GM12878 (cell line): ENCODE results near the gene PIGU. TPM values are rescaled to one million over a fixed set of nuclear protein-coding genes. Genes with fewer than 3 reads are reported as not detected.

ENCODE experiments used
- ATF7 ChIP-seq: fragments of 450-650 bp; IDR thresholded peaks from 2 replicates; pipeline ENCODE4 v1.6.1; 2016; ENCODE audit warnings: low read depth, mild to moderate bottlenecking
- BACH1 ChIP-seq: fragments of 450-650 bp; IDR thresholded peaks from 2 replicates; pipeline ENCODE4 v1.6.1; 2017; ENCODE audit warnings: mild to moderate bottlenecking, borderline replicate concordance
- CBX3 ChIP-seq: fragments of 200-600 bp; sonication (generic); IDR thresholded peaks from 2 replicates; pipeline ENCODE4 v1.6.1; 2016; ENCODE audit warnings: low read depth, borderline replicate concordance
- CEBPB ChIP-seq, 2 experiments: fragments of 150-350 bp in 1 of 2; IDR thresholded peaks; 2 replicates each; pipeline ENCODE4 v1.6.1; 2012 to 2014; ENCODE audit warnings: low read depth in 2 of 2, low read length in 2 of 2, borderline replicate concordance in 1 of 2, inconsistent platforms in 1 of 2
- CUX1 ChIP-seq: IDR thresholded peaks from 2 replicates; pipeline ENCODE4 v1.6.1; 2012; ENCODE audit warnings: improper control_type of control experiment, low read depth, low read length; ENCODE audit not compliant: insufficient replicate concordance
- FOS ChIP-seq: IDR thresholded peaks from 3 replicates; pipeline ENCODE4 v1.6.1; 2011; ENCODE audit warnings: borderline replicate concordance; ENCODE audit not compliant: insufficient read length; ENCODE audit errors: extremely low read depth
- IKZF1 ChIP-seq: fragments of 450-650 bp; conservative IDR thresholded peaks from 2 replicates; pipeline ENCODE4 v1.6.1; 2017; ENCODE audit warnings: antibody characterized with exemption, mild to moderate bottlenecking
- MLLT1 ChIP-seq: fragments of 450-650 bp; IDR thresholded peaks from 2 replicates; pipeline ENCODE4 v1.6.1; 2016; ENCODE audit warnings: mild to moderate bottlenecking
- MTA2 ChIP-seq: fragments of 450-650 bp; IDR thresholded peaks from 2 replicates; pipeline ENCODE4 v1.6.1; 2016; ENCODE audit warnings: low read depth, mild to moderate bottlenecking, moderate library complexity
- MXI1 ChIP-seq: fragments of 150-350 bp; IDR thresholded peaks from 2 replicates; pipeline ENCODE4 v1.6.1; 2011; ENCODE audit warnings: low read depth, mild to moderate bottlenecking, inconsistent platforms, low read length, improper control_type of control experiment
- NFYA ChIP-seq: IDR thresholded peaks from 2 replicates; pipeline ENCODE4 v1.6.1; 2011; ENCODE audit warnings: low read depth, mild to moderate bottlenecking, low read length, improper control_type of control experiment, borderline replicate concordance
- NFYB ChIP-seq: IDR thresholded peaks from 2 replicates; pipeline ENCODE4 v1.6.1; 2011; ENCODE audit warnings: low read depth, mild to moderate bottlenecking, low read length, improper control_type of control experiment, moderate library complexity; ENCODE audit not compliant: insufficient read depth
- NR2F1 ChIP-seq: fragments of 450-650 bp; conservative IDR thresholded peaks from 2 replicates; pipeline ENCODE4 v1.6.1; 2017; ENCODE audit warnings: mild to moderate bottlenecking
- POU2F2 ChIP-seq: IDR thresholded peaks from 3 replicates; pipeline ENCODE4 v1.6.1; 2011; ENCODE audit warnings: low read depth, mild to moderate bottlenecking, low read length, borderline replicate concordance
- RELA ChIP-seq: fragments of 450-650 bp; IDR thresholded peaks from 2 replicates; pipeline ENCODE4 v1.8.0; 2014; ENCODE audit warnings: borderline replicate concordance; ENCODE audit not compliant: partially characterized antibody
- SIN3A ChIP-seq: IDR thresholded peaks from 2 replicates; pipeline ENCODE4 v1.6.1; 2012; ENCODE audit warnings: low read depth, low read length, improper control_type of control experiment
- SMAD5 ChIP-seq: IDR thresholded peaks from 2 replicates; pipeline ENCODE4 v1.6.1; 2016; ENCODE audit warnings: antibody characterized with exemption, low read depth
- SMC3 ChIP-seq: IDR thresholded peaks from 2 replicates; pipeline ENCODE4 v1.6.1; 2011; ENCODE audit warnings: low read length, improper control_type of control experiment, borderline replicate concordance
- SP1 ChIP-seq: IDR thresholded peaks from one replicate; pipeline ENCODE4 v1.6.1; 2011; ENCODE audit warnings: low read depth, low read length
- TCF12 ChIP-seq: IDR thresholded peaks from 2 replicates; pipeline ENCODE4 v1.6.1; 2011; ENCODE audit warnings: low read depth, mild to moderate bottlenecking, low read length
- ZBTB11 ChIP-seq: fragments of 450-650 bp; formaldehyde crosslinking; IDR thresholded peaks from 2 replicates; pipeline ENCODE4 v1.5.0; 2022; ENCODE audit warnings: mild to moderate bottlenecking, missing genetic modification characterization
- polyA plus RNA-seq, 11 experiments: library from polyadenylated mRNA; depleted of rRNA in 4 of 11; unstranded in 6 of 11; stranded (reverse) in 5 of 11; fragments of >200 nt; fragmentation: Nextera tagmentation in 4 of 11; fragmentation: Illumina TruSeq in 1 of 11; extraction: Ambion mirVana in 4 of 11; extraction: Trizol in 1 of 11; gene quantifications; 1 replicate in 1 of 11; 2 replicates in 10 of 11; pipeline versions ENCODE4 v1.2.1 to v1.2.3, GENCODE V29; 2011 to 2016; ENCODE audit warnings: inconsistent platforms in 2 of 11, missing spikeins in 2 of 11, low read depth in 1 of 11
- total RNA-seq, 4 experiments: library from RNA; depleted of rRNA in 3 of 4; stranded (reverse); fragments of >200 nt in 3 of 4; fragmentation: Illumina TruSeq in 1 of 4; extraction: Trizol in 1 of 4; gene quantifications; 2 replicates each; pipeline versions ENCODE4 v1.2.1 to v1.2.3, GENCODE V29; 2013 to 2021

PIGU gene
- total and polyA plus RNA-seq, 10 of the 15 experiments (the other 5 are each of a cell fraction or from before 2014, with no cell fraction given) = 4.1 to 88.2 (median 25.0) TPM

GRCh38 chr20:34712525-34713192 lies 35.8 kb upstream of the PIGU start (continued):
- TF ChIP-seq CEBPB (IDR thresholded peaks at IDR 0.05; ENCODE audit: borderline replicate concordance in 1 of 2, low read depth in 2 of 2, low read length in 2 of 2) = no peak
- TF ChIP-seq NFYA = no peak
- TF ChIP-seq RELA = no peak
- TF ChIP-seq ATF7 = no peak; the same call in 1 of the 2 replicates
- no peak for TF ChIP-seq SIN3A
- TF ChIP-seq IKZF1 = no peak; the same call in 1 of the 2 replicates
- TF ChIP-seq CUX1 = no peak
- TF ChIP-seq POU2F2 = no peak
- TF ChIP-seq ZBTB11 = no peak
- peak; percentile 52; the same call in 1 of the 2 replicates for TF ChIP-seq MTA2
- TF ChIP-seq MLLT1 = no peak; the same call in 1 of the 2 replicates
- no peak for TF ChIP-seq FOS
- TF ChIP-seq SMAD5 = no peak
- TF ChIP-seq NFYB = no peak
- no peak for TF ChIP-seq CBX3
- TF ChIP-seq MXI1 = no peak
- 0 out of 2 replicates have a peak, but pooled peaks have one; percentile 14 for TF ChIP-seq BACH1
- TF ChIP-seq TCF12 = no peak
- 0 out of 2 replicates have a peak, but pooled peaks have one; percentile 28 for TF ChIP-seq NR2F1
- no peak for TF ChIP-seq SMC3
- TF ChIP-seq SP1 = no peak
